ENCODE results near the gene XPOT.

XPOT gene

DNA sequence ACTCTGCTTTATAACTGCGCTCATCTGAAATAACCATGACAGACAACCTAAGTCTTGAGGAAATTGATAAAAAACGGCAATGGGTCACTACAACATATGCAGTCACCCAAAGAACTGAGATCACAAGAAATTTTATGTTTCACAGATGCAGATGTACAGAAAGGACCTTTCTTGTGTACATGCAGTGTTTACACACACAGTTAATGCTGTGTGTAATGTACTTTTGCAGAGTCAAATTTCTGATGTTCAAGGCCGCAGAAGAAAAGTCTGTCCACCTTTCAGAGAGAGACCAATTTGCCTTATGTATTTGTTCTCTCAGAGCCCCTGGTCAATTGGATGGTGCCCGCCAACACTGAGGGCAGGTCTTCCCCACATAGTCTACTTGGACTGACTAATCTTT is 24.8 kb downstream of the XPOT start:
- no peak for DNase-seq

DNA sequence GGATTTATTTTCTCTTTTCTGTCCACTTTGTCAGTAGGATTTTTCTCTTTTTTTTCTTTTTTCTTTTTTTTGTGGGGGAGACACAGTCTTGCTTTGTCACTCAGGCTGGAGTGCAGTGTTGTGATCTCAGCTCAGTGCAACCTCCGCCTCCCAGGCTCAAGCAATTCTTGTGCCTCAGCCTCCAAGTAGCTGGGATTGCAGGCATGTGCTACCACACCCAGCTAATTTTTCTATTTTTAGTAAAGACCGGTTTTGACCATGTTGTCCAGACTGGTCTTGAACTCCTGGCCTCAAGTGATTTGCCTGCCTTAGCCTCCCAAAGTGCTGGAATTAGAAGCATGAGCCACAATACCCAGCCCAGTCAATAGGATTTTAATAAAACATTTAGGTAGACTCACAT is 26.7 kb downstream of the XPOT start:
- no peak for DNase-seq

DNA sequence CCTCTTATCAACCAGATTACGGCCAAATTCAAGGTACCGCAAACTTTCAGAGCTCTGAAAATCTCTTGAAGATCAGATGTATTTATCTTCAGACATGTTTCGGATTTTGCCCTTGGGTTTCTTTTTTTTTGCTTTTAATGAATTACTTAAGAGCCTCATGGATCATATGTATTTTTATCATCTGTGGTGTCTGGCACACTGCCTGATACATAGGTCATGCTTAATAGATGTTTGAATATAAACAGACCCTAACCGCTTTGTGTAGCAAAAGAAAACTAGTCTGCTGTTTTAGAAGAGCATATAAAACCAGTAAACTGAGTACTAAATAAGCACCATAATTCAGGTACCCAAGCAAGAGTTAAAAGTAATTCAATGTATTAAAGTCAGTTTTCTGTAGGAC is 27.6 kb downstream of the XPOT start:
- DNase-seq: no peak

DNA sequence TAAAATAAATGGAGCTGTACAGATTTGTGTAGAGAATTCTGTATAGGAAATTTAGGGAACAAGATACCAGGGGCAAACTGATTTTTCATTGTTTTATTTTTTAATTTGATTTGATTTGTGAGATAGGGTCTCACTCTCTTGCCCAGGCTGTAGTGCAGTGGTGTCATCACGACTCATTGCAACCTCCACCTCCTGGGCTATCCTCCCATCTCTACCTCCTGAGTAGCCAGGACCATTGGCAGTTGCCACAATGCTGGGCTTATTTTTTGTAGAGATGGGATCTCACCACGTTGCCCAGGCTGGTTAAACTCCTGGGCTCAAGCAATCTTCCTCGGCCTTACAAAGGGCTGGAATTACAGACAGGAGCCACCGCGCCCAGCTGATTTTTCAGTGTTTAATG is 29.7 kb downstream of the XPOT start:
- no peak for DNase-seq

DNA sequence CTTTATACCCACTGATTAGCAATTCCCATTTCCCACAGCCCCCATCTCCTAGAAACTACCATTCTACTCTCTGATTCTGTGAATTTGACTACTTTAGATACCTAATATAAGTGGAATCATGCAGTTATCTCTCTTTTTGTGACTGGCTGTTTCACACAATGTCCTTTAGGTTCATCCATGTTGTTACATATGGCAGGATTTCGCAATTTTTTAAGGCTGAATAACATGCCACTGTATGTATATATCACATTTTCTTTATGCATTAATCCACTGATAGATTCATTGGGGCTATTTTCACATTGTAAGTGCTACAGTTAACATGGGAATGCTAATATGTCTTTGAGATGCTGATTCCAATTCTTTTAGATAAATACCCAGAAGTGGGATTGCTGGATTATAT is 35.9 kb downstream of the XPOT start:
- no peak for DNase-seq

DNA sequence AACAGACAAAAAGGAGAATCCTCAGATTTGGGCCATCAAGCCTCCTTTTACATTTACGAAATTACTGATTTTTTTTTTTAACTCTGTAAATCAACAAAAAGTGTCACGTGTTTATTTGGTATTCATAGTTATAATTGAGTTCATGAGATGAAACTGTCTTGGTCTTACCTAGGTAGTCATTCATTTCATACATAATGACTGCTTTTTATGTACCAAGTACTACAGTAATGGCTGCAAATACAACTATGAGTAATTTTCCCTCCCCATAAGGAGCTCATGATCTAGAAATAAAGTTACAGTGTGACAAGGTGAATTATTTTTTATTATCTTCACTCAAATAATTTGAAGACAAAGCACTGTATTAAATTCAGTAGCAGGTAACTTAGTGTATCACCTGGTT is 41.3 kb downstream of the XPOT start:
- no peak for DNase-seq

DNA sequence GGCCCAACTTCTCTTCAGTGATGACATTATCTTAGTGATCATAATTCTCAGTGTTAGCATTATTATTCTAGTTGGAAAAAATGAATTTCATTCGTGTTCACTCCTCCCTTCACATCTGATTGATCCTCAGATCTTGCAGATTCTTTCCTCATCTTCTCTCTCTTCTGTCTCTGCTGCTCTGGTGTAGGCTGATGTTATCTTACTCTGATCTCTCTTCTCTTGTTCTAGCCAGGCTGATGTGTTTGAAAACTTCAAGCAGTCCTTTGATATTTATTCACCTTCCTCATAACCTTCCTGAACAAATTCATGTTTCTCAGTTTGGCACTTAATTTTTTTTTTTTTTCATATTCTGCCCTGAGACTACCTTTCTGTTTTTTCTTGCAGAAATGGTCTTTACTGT is 42.1 kb downstream of the XPOT start:
- DNase-seq: no peak

DNA sequence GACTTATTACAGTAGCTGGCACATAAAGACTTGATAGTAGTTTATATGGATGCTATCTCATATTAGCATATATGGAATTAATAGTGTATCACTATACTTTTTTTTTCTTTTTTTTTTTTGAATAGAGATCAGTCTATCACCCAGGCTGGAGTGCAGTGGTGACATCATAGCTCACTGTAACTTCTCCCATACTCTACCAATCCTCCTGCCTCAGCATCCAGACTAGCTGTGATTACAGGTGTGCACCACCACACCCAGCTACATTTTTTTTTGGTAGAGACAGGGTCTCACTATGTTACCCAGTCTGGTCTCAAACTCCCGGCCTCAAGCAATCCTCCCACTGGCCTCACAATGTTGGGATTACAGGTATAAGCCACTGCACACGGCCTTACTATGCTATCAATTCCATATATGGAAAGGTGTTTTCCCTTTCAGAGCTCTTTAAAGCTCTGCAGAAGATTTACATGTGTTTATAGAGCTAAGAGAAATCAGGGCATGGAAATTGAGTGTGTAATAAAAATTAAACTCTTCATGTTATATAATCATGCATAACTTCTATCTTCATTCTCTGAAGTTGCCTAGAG is 46.0 kb downstream of the XPOT start:
- no peak for DNase-seq

DNA sequence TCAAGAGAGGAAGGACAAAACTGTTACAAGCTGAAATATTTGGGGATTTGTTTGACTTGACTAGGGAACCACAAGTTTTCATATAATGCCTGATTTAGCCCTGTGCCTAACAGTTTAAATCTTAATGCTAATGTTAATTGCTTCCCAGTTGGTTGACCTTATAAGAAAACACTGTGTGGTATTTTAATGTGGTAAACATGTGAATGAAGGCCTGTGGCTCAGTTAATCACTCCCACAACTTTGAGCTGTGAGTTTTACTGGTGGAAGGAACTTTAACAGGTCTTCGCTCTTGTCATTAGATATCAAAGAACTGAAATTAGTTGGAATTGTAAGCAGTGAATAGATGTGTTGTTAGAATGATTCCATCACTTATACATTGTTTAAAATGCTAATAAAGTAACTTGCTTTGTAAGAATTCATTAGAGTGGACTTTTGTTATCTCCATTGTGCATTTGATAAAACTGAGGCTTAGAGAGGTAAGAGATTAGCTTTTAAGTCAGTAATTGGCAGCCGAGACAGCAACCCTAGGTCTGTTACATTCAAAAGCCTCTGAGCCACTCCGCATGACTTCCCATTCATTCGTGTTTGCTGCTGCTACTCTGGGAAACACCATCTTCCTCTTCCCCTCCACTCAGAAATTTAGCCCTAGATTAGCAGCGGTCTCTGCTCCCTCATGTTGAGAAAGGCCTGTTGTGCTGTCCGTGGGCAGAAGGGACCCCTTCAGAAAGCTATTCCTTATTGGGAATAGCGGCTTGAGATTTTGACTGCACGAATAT is 46.7 kb downstream of the XPOT start:
- DNase-seq: no peak

DNA sequence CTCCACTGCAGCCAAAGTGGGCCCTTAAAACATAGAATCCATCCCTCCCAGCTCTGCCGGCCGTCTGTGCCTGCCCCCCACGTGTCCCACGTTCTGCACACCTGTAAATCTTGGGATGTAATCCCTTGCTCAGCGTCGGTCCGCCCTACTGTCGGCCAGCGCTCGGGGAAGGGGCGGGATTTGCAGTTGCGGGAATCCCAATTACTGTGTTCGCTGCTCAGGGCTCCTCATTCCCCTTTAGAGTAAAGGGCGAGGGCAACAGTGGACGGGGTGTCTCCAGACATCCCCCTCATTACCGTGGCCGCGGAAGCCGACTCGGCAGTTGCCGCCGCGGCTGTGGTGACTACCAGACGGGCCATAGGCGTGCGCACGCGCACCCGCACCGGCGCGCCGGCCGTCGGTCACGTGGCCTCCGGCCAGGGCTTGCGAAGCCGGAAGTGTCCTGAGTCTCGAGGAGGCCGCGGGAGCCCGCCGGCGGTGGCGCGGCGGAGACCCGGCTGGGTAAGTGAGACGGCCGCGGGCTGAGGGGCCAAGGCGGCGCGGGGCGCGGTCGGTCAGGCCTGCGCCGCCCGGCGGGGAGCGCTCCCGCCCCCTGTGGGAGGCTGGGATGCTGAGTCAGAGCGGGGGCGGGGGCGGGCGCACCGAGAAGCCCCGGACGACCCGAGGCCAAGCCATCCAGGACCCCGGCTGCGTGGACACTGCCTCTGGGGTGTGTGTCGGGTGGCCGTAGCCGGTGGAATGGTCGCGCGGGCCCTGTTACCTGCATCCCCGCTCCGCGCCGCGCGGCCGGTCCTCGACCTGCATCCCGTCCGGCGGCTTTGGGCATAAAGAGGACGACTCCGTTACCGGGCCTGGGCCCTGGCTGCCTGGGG is 47.7 kb downstream of the XPOT start, which contains the start of gene TBK1:
Gene TBK1 (plus strand): TSS at position 434 of the 872 bp plus-strand sequence. CDS start 3,751 bp downstream, outside the sequence.
- no peak for DNase-seq

DNA sequence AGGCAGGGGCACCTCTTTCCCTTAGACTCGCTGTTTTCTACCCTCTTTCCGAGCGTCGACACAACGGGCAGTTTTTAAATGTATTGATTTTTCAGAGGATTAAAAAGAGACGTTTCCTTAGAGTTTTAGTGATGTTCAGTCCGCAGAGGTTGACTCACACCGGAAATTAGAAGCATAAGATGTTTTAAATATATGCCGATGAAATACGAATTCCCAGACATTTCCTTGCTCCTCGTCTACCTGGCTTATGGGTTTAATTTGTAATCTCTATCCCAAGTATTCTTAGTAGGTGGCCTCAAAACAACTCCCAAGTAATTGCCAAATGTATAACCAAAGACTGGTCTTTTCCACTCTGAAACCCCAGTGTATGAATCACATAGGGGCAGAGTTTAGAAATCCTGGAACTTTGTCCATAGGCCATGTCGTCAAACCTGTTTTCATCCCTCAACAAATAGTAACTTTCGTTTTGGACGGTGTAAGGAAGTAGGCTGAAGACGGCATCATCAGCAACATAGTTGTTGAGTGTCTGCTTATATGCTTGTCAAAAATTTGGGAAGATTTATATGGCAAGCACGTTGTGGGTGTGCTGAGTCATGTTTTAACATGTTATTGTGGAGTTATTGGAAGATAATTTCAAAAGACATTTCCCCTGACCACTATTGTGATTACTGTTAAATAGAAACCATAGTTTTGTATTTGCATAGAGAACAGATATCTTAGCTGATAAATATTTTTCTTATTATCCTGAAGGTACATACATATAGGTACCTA is 48.6 kb downstream of the XPOT start:
- DNase-seq: no peak

DNA sequence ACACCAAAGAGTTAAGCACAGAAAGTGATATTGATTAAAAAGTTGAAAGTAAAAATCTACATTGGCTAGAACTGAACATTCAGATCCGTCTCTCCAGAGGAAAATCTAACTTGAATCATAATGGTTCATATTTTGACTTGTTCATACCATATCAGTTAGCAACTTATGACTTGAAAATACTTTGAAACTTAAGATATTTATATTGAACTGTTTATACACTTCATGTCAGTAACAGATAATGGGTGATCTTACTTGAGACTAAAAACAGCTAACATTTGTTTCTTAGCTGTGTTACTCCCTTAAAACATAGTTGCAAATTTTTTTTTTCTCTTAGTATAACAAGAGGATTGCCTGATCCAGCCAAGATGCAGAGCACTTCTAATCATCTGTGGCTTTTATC is 51.3 kb downstream of the XPOT start:
- DNase-seq: no peak

DNA sequence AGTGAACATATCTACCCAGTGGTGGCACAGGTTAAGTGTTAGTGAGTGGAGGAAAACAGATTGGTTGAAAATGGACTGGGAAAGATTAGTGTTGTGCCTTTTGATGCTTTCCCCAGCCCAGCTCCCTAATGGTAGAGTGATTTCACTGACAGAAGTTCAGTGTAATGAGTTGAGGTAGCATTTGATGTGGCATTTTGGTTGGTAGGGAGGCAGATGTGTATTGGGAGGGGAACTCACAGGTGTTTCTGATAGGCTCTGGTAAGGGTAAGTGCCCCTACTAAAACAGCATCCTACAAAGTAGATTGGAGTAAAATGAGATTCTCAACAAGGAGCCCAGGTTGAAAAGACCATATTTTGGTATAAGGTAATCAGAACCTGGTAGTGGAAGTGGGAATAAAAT is 51.9 kb downstream of the XPOT start:
- no peak for DNase-seq

DNA sequence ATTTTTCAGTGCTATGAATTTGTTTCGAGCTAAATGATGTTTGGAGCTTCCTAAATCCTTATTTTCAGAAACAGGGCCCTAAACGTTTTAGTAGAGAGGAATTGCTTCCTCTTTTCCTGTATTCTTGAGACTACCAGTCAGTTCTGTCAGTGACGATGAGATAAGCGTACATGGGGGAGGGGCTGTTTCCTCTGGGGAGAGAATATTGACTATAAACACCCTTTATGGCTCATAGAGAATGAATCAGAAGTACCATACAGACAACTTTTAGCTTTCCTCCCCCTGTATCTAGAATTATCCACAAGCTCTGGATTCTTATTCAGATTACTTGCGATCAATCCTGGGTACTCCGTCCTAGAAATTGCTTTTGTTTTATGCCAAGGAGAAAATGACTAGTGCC is 52.8 kb downstream of the XPOT start:
- DNase-seq: no peak

DNA sequence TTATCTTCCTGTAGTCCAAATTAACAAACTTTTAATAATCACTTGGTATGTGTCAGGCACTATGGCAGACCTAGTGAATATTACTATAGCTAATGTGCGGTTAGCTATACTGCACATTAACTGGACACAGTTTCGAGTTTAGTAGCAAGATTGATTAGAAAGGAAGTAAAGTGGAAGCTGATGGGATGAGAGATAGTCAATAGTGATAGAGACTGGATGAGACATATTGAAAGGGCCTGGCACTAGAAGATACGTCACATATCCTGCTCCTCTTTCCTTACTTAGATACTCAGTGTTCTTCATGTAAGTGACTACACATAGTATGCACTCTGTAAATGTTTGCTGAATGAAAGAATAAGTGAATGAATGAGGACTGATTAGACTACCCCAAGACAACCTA is 53.3 kb downstream of the XPOT start:
- DNase-seq: no peak

DNA sequence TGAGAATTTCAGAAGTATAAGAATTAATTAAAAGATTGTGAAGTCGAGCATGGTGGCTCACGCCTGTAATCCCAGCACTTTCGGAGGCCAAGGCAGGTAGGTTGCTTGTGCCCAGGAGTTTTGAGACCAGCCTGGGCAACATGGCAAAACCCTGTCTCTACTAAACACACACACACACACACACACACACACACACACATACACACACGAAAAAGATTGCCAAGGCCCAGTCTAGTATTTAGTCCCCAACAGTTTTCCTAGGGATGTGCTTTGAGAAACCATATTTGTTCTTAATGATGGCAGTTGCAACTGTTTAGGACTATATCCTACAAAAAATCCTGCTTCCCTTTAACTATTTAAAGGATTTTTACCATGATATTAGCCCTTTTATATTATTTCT is 53.7 kb downstream of the XPOT start:
- DNase-seq: no peak

DNA sequence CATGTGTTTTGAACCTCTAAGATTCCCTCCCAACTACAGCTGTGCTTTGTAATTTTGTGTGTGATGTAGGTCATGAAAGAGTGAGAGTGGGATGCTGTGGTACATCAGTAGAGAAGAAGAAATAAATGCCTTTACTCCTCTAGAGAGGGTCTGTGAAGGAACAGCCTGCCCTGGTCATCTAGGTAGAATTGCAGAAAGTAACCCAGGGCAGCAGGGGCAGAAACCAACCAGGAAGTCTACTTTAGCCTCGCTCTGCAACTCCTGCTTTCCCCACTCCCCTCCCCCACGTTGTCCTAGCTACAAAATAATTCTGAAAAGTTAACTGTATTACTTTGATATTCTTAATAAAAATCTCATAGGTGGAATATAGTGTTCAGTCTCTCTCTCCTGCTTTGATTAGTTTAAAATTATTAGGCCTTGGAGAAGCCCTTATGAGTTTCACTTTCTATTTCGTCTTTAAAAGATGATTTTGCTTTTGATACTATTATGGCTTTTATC is 55.3 kb downstream of the XPOT start:
- no peak for DNase-seq

DNA sequence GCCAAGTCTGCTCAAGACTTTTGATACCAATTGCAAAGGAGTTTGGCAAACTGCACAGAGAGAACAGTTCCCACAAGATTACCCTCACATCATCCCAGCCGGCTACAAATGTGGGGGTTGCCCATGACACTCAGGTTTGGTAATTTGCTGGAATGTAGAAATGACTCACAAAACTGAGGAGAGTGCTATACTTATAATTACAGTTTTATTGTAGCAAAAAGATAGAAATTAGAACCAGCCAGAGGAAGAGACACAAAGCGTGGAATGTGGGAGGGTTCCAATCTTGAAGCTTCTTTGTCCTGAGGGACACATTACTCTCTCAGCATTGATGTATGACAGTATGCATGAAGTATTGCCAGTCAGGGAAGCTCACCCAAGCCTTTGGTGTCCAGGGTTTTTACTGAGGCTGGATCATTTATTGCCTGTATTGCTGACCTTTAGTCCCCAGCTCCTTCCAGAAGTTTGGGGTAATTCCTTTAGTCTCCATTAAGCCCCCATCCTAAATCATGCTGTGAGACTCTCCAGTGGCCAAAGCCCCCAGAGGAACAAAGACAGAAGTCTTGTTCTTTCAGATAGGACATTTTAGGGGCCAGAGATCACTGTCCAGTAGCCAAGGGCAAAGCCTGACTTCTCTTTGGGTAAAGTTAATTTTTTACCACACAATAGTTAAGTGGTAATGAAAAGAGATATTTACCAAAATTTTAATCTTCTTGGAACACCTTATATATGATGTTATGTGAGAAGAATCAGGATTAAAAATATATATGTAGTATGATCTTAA is 57.6 kb downstream of the XPOT start:
- no peak for DNase-seq

DNA sequence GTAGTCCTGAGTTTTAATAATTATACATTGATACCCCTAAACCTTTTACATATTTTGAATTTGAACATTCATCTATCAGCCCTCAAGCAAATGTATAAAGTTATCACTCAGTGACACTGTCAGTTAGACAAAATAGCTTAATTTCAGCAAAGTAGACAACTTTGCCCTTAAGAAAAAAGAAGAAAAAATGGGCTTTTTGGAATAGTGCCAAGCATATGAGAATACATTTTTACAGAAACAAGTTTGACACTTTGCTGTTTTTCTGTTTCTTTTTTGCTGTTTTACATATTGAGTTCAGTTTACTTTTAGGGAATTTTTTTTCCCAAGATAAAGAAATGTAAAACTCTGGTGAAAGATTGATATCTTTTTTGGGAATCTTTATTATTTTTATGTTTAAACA is 62.0 kb downstream of the XPOT start:
- DNase-seq: no peak

DNA sequence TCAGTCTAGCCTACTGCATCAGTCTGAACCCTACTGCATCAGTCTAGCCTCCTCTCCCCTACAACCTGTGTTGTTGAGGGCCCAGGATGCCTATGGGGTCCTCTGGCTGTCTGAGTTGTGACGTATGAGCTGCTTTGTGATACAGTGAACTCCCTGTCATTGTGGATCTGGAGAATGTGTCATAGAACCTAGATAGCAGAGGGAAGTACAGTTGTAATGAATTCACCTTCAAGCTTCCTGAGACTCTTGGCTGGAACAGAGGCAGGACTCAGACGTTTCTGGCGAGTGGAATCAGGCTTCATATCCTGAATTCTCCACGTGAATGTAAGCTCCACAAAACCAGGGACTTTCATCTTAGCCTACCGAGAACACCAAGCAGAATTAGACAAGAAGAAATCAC is 64.8 kb downstream of the XPOT start:
- no peak for DNase-seq

DNA sequence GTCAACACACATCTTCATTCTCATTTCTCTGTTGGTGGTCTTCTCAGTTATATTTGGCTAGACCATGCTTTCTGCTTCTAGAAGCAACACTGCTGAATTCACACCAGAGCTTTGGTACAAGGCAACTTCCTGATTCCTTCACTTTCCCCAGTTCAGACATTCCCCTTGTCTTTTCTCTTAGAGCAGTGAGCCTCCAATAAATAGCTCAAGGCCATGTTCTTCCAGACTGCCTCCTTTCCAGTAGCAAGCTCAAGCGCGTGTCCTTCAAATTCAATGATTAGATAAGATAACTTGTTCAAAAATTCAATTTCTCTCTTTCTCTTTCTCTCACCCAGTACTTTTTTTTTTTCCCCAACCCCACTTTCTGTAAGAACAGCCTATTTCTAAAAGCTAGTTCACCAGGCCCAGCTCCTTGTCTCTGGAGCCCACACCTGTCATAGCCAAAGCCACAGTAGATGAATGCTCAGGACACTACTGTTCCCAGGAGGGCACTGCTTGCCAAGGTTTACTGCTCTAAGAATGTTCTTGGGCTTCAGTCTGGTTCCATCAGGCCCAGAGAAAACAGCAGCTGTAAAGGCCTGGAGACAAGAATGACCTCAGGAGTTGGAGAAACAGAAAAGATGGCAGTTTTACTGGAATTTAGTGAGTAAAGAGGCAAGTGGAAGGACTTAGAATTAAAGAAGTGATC is 65.4 kb downstream of the XPOT start:
- no peak for DNase-seq

DNA sequence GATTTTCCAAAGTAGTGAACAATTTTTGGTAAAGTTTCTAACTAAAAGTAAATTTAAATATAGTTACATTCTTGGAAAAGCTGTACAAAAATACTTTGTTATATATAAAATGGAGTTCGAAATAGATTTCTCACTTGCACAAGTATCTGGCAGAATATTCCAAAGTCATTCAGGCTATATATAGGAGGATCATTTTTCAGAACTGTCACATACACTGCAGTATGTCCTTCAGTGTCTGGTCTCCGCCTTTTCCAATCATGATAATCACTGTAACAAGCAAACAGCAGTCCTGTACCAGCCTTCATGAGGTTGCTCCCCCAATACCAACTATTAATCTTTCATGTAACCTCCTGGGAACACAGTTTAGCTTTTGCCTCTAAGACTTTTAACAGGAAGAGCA is 66.3 kb downstream of the XPOT start:
- no peak for DNase-seq

All from NCI-H187 treated with DMSO at 0.1 percent for 48 hours (cell line).